DND-41 (cell line): ENCODE results near the gene XAGE3.
"Not testable (repeated sequence)": the region's sequence is repeated elsewhere in the genome, so short reads cannot be mapped to it uniquely, and the experiment has no call there.

Experiments used
- ATAC-seq: fragments of 200-7000 bp; cut with Tn5 transposase; 3 replicates; pipeline ENCODE4 v1.9.1; 2021; ENCODE audit warnings: low read depth; ENCODE audit not compliant: insufficient read depth
- DNase-seq: peaks from one replicate; pipeline ENCODE4 v3.0.0-alpha.2; 2020
- H2AFZ ChIP-seq: 2 replicates; pipeline ENCODE4 v1.6.0; 2012; ENCODE audit warnings: low read depth, low read length
- H3K27ac ChIP-seq: 2 replicates; pipeline ENCODE4 v1.5.1; 2012; ENCODE audit warnings: low read length, inconsistent platforms
- H3K27me3 ChIP-seq: fragments of 200-600 bp; sonication (generic); 2 replicates; pipeline ENCODE4 v1.6.0; 2012; ENCODE audit warnings: low read length, mild to moderate bottlenecking, inconsistent platforms; ENCODE audit not compliant: insufficient read depth, poor library complexity
- H3K36me3 ChIP-seq: 2 replicates; pipeline ENCODE4 v1.5.1; 2012; ENCODE audit warnings: low read length, inconsistent platforms; ENCODE audit not compliant: insufficient read depth
- H3K4me1 ChIP-seq: 2 replicates; pipeline ENCODE4 v1.5.1; 2012; ENCODE audit warnings: mild to moderate bottlenecking, low read length; ENCODE audit not compliant: insufficient read depth
- H3K4me2 ChIP-seq: 2 replicates; pipeline ENCODE4 v1.6.0; 2012; ENCODE audit warnings: mild to moderate bottlenecking, moderate library complexity, low read length, inconsistent platforms; ENCODE audit not compliant: insufficient read depth
- H3K4me3 ChIP-seq, 2 experiments: fragments of 200-600 bp in 1 of 2; shearing (Covaris generic) in 1 of 2; 2 replicates each; pipeline ENCODE4 v1.5.1; 2012 to 2016; ENCODE audit warnings: inconsistent platforms in 2 of 2, low read length in 2 of 2, mild to moderate bottlenecking in 2 of 2, low read depth in 1 of 2, moderate library complexity in 1 of 2
- H3K79me2 ChIP-seq: 2 replicates; pipeline ENCODE4 v1.6.0; 2012; ENCODE audit warnings: low read length, inconsistent platforms; ENCODE audit not compliant: insufficient read depth
- H3K9ac ChIP-seq: 2 replicates; pipeline ENCODE4 v1.6.0; 2012; ENCODE audit warnings: low read depth, mild to moderate bottlenecking, inconsistent platforms, low read length, moderate library complexity
- H3K9me3 ChIP-seq: 2 replicates; pipeline ENCODE4 v1.5.1; 2012; ENCODE audit warnings: low read length, moderate library complexity, mild to moderate bottlenecking, inconsistent platforms; ENCODE audit not compliant: insufficient read depth, severe bottlenecking
- H4K20me1 ChIP-seq: 2 replicates; pipeline ENCODE4 v1.6.0; 2012; ENCODE audit warnings: low read length; ENCODE audit not compliant: insufficient read depth
- CTCF ChIP-seq: IDR thresholded peaks from 2 replicates; pipeline ENCODE4 v1.5.1; 2012; ENCODE audit warnings: borderline replicate concordance, low read length, moderate library complexity, mild to moderate bottlenecking; ENCODE audit not compliant: poor library complexity, severe bottlenecking; ENCODE audit errors: extremely low read depth
- EZH2 ChIP-seq: IDR thresholded peaks from 3 replicates; pipeline ENCODE4 v1.6.1; 2012; ENCODE audit warnings: borderline replicate concordance, low read depth, mild to moderate bottlenecking, moderate library complexity, low read length, inconsistent platforms; ENCODE audit not compliant: severe bottlenecking

The XAGE3 gene

GRCh38 chrX:52852110-52852860, 15.6 kb downstream of the XAGE3 start:
- no peak for ATAC-seq
- H3K4me1 ChIP-seq, result no peaks in the 10 kb centered on the region
- H4K20me1 ChIP-seq, result no peaks in the 10 kb centered on the region
- H3K79me2 ChIP-seq, result no peaks in the 10 kb centered on the region
- no peaks in the 10 kb centered on the region for H3K9me3 ChIP-seq
- DNase-seq, result no peak
- no peak overlapping the region for H2AFZ ChIP-seq
- no peaks in the 10 kb centered on the region for H3K27me3 ChIP-seq
- H3K4me3 ChIP-seq, result no peak overlapping the region
- no peak overlapping the region for H3K27ac ChIP-seq
- no peak overlapping the region for H3K9ac ChIP-seq
- H3K36me3 ChIP-seq, result no peaks in the 10 kb centered on the region
- H3K4me2 ChIP-seq, result no peak overlapping the region
- TF ChIP-seq CTCF, result no peak
- no peak for TF ChIP-seq EZH2

GRCh38 chrX:52843619-52844018, 24.3 kb downstream of the XAGE3 start:
- H3K27me3 ChIP-seq, H3K36me3 ChIP-seq, H4K20me1 ChIP-seq, H3K4me2 ChIP-seq, H3K79me2 ChIP-seq, ATAC-seq, H3K4me3 ChIP-seq, H3K27ac ChIP-seq, H3K4me1 ChIP-seq, DNase-seq, H3K9me3 ChIP-seq, H2AFZ ChIP-seq, H3K9ac ChIP-seq: not testable (repeated sequence)

- H3K4me3 ChIP-seq, result no peak overlapping the region
- no peak overlapping the region for H3K4me2 ChIP-seq
- TF ChIP-seq EZH2 (no peak), CTCF (no peak)
- H3K27ac ChIP-seq, result no peak overlapping the region
- H3K27me3 ChIP-seq, result no peaks in the 10 kb centered on the region
- H3K4me1 ChIP-seq, result no peaks in the 10 kb centered on the region
- no peaks in the 10 kb centered on the region for H3K79me2 ChIP-seq
- ATAC-seq (no peak), DNase-seq (no peak)
- H3K9ac ChIP-seq, result no peak overlapping the region
- no peaks in the 10 kb centered on the region for H3K9me3 ChIP-seq
- H2AFZ ChIP-seq, result no peak overlapping the region
- H3K36me3 ChIP-seq, result no peaks in the 10 kb centered on the region
- H4K20me1 ChIP-seq, result no peaks in the 10 kb centered on the region
Observed at GRCh38 chrX:52839137-52839536, 28.7 kb downstream of the XAGE3 start.

- TF ChIP-seq EZH2 (no peak), CTCF (no peak)
Observed at GRCh38 chrX:52830551-52830950, 37.3 kb downstream of the XAGE3 start.

More at GRCh38 chrX:52830551-52830950, 37.3 kb downstream of the XAGE3 start:
- ATAC-seq (no peak), DNase-seq (no peak)
- Histone ChIP-seq H4K20me1 (no peaks in the 10 kb centered on the region), H3K4me1 (no peaks in the 10 kb centered on the region), H3K9ac (no peak overlapping the region), H3K79me2 (no peaks in the 10 kb centered on the region), H3K4me3 (no peak overlapping the region), H3K27me3 (no peaks in the 10 kb centered on the region), H3K9me3 (no peaks in the 10 kb centered on the region), H3K27ac (no peak overlapping the region), H2AFZ (no peak overlapping the region), H3K36me3 (no peaks in the 10 kb centered on the region), H3K4me2 (no peak overlapping the region)
